DOHH2 (cell line): ENCODE data around the gene VPS26B.

Experiments
- H3F3A ChIP-seq: fragments of 200-600 bp; sonication (generic), shearing (Covaris generic); 2 replicates; pipeline ENCODE4 v1.6.0; 2016; ENCODE audit warnings: antibody characterized with exemption, mild to moderate bottlenecking; ENCODE audit not compliant: control insufficient read depth, insufficient read depth
- H3K27ac ChIP-seq: fragments of 200-600 bp; sonication (generic); 2 replicates; pipeline ENCODE4 v1.5.1; 2014; ENCODE audit warnings: low read depth, mild to moderate bottlenecking, low read length, moderate library complexity
- H3K27me3 ChIP-seq: fragments of 200-600 bp; sonication (generic); 2 replicates; pipeline ENCODE4 v1.6.1; 2014; ENCODE audit warnings: mild to moderate bottlenecking, low read length, mixed read lengths; ENCODE audit not compliant: control insufficient read depth
- H3K36me3 ChIP-seq: fragments of 200-600 bp; sonication (generic); 2 replicates; pipeline ENCODE4 v1.6.1; 2014; ENCODE audit warnings: mild to moderate bottlenecking, low read length, moderate library complexity, mixed read lengths; ENCODE audit not compliant: control insufficient read depth
- H3K4me1 ChIP-seq: fragments of 200-600 bp; sonication (generic); 2 replicates; pipeline ENCODE4 v1.6.1; 2014; ENCODE audit warnings: mild to moderate bottlenecking, low read length, mixed read lengths; ENCODE audit not compliant: control insufficient read depth
- H3K4me2 ChIP-seq: fragments of 200-600 bp; sonication (generic); 2 replicates; pipeline ENCODE4 v1.6.0; 2014; ENCODE audit warnings: mild to moderate bottlenecking, low read length, moderate library complexity
- H3K4me3 ChIP-seq: fragments of 200-600 bp; sonication (generic); 2 replicates; pipeline ENCODE4 v1.5.1; 2014; ENCODE audit warnings: mild to moderate bottlenecking, low read length, mixed read lengths
- H3K79me2 ChIP-seq: fragments of 200-600 bp; sonication (generic); 2 replicates; pipeline ENCODE4 v1.6.1; 2014; ENCODE audit warnings: mild to moderate bottlenecking, low read length, mixed read lengths; ENCODE audit not compliant: control insufficient read depth
- H3K9me2 ChIP-seq: fragments of 200-600 bp; sonication (generic); replicated peaks from 2 replicates; pipeline ENCODE4 v1.6.1; 2014; ENCODE audit warnings: mild to moderate bottlenecking, low read length, mixed read lengths; ENCODE audit not compliant: control insufficient read depth
- H3K9me3 ChIP-seq: fragments of 200-600 bp; sonication (generic); 2 replicates; pipeline ENCODE4 v1.6.1; 2014; ENCODE audit warnings: antibody characterized with exemption, low read length, mixed read lengths; ENCODE audit not compliant: control insufficient read depth, insufficient read depth
- H4K20me1 ChIP-seq: fragments of 200-600 bp; sonication (generic); 2 replicates; pipeline ENCODE4 v1.6.0; 2014; ENCODE audit warnings: low read depth, mild to moderate bottlenecking, antibody characterized with exemption, low read length, moderate library complexity; ENCODE audit not compliant: control insufficient read depth, insufficient read depth
- CTCF ChIP-seq: fragments of 200-600 bp; sonication (generic); IDR thresholded peaks from one replicate; pipeline ENCODE4 v1.5.1; 2014; ENCODE audit warnings: antibody characterized with exemption, mild to moderate bottlenecking, low read depth, low read length; ENCODE audit not compliant: poor library complexity, severe bottlenecking
- EZH2phosphoT487 ChIP-seq: fragments of 200-600 bp; sonication (generic); IDR thresholded peaks from 2 replicates; pipeline ENCODE4 v1.6.1; 2017; ENCODE audit warnings: borderline replicate concordance, mild to moderate bottlenecking, antibody characterized with exemption, low read length, moderate library complexity, mixed read lengths

The VPS26B gene

GRCh38 chr11:134206185-134206584 lies 18.3 kb upstream of the VPS26B start:
- Histone ChIP-seq H3K27ac (no peak overlapping the region), H3K4me3 (no peak overlapping the region), H3K27me3 (no peaks in the 10 kb centered on the region), H4K20me1 (peaks cover 11% of the 10 kb centered on the region; the same call in 1 of the 2 replicates), H3K9me2 (no peaks in the 10 kb centered on the region), H3F3A (0 out of 2 replicates have a peak, but pooled peaks cover 3% of the 10 kb centered on the region), H3K36me3 (peaks cover 94% of the 10 kb centered on the region), H3K4me2 (no peak overlapping the region), H3K79me2 (peaks cover 12% of the 10 kb centered on the region), H3K9me3 (no peaks in the 10 kb centered on the region), H3K4me1 (no peaks in the 10 kb centered on the region)
- TF ChIP-seq EZH2phosphoT487 = no peak
- TF ChIP-seq CTCF = no peak

GRCh38 chr11:134207538-134208239 lies 16.8 kb upstream of the VPS26B start:
- no peak overlapping the region for H3K4me2 ChIP-seq

GRCh38 chr11:134215836-134216235 lies 8.6 kb upstream of the VPS26B start:
- Histone ChIP-seq H3K4me1 (no peaks in the 10 kb centered on the region), H3K4me2 (no peak overlapping the region), H3K9me2 (no peaks in the 10 kb centered on the region), H3K27me3 (no peaks in the 10 kb centered on the region), H3K27ac (no peak overlapping the region), H3K9me3 (no peaks in the 10 kb centered on the region), H4K20me1 (peaks cover 25% of the 10 kb centered on the region; the same call in 1 of the 2 replicates), H3K79me2 (peaks cover 90% of the 10 kb centered on the region), H3K4me3 (no peak overlapping the region), H3F3A (no peaks in the 10 kb centered on the region), H3K36me3 (peaks cover 93% of the 10 kb centered on the region)
- TF ChIP-seq EZH2phosphoT487 (no peak), CTCF (no peak)

More at GRCh38 chr11:134207538-134208239, 16.8 kb upstream of the VPS26B start:
- Histone ChIP-seq H3K27ac (no peak overlapping the region), H4K20me1 (peaks cover 15% of the 10 kb centered on the region; the same call in 1 of the 2 replicates), H3K36me3 (peaks cover 94% of the 10 kb centered on the region), H3F3A (0 out of 2 replicates have a peak, but pooled peaks cover 3% of the 10 kb centered on the region), H3K4me3 (no peak overlapping the region), H3K9me2 (no peaks in the 10 kb centered on the region), H3K27me3 (no peaks in the 10 kb centered on the region), H3K79me2 (peaks cover 27% of the 10 kb centered on the region), H3K9me3 (no peaks in the 10 kb centered on the region), H3K4me1 (no peaks in the 10 kb centered on the region)
- TF ChIP-seq EZH2phosphoT487 = no peak
- peak; percentile 67 for TF ChIP-seq CTCF
